Esophagus squamous epithelium (tissue), 4 donors: ENCODE data around the gene RNF175.

ENCODE experiments used
- POLR2A ChIP-seq, 4 donors: fragments of 450-650 bp; IDR thresholded peaks; one replicate each; pipeline ENCODE4 v1.6.1; 2017; ENCODE audit warnings: antibody characterized with exemption in 4 of 4, mild to moderate bottlenecking in 4 of 4, moderate library complexity in 3 of 4
- TF ChIP-seq, protein P1 (sequence below), 6 experiments: fragments of 450-650 bp in 4 of 6; fragments of 200-600 bp in 2 of 6; sonication (generic) in 2 of 6; IDR thresholded peaks; one replicate each; pipeline ENCODE4 v1.5.1; 2016 to 2019; ENCODE audit warnings: antibody characterized with exemption in 6 of 6, mild to moderate bottlenecking in 4 of 6, moderate library complexity in 4 of 6

DNA sequence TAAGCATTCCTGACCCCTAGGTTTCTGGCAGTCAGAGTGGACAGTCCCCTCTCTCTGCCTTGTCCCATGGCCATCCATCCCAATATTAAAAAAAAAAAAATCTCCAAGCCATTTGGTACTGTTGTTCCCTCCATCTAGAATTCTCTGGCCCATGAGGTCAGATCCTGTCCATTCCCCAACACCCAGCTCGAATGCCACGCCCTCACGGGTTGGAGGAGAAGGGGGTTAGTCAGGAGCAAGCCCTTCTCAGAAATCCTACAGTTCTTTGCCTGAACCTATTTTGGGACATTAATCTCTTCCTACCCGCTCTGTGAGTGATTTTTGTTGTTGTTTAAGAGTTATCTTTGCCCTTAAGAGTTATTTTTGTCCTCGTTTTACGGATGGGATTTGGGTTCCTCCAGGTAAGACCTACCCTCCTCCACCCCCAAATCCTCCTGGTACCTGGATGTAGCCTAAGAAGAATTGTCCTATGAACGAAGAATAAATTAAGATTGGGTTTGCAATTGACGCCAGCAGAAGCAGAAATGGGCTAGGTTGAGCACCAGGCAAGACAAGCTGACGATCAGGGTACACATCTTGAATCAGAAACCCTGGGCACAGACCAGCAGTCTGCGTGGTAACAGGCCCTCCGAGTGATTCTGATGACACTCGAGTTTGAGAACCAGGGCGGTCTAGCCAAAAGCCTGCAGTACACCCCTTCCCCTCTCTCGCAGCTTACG, 977 bp downstream of the RNF175 start:
- TF ChIP-seq, protein P1, sequence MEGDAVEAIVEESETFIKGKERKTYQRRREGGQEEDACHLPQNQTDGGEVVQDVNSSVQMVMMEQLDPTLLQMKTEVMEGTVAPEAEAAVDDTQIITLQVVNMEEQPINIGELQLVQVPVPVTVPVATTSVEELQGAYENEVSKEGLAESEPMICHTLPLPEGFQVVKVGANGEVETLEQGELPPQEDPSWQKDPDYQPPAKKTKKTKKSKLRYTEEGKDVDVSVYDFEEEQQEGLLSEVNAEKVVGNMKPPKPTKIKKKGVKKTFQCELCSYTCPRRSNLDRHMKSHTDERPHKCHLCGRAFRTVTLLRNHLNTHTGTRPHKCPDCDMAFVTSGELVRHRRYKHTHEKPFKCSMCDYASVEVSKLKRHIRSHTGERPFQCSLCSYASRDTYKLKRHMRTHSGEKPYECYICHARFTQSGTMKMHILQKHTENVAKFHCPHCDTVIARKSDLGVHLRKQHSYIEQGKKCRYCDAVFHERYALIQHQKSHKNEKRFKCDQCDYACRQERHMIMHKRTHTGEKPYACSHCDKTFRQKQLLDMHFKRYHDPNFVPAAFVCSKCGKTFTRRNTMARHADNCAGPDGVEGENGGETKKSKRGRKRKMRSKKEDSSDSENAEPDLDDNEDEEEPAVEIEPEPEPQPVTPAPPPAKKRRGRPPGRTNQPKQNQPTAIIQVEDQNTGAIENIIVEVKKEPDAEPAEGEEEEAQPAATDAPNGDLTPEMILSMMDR (IDR thresholded peaks at IDR 0.05), result no peak
- no peak for TF ChIP-seq POLR2A (IDR thresholded peaks at IDR 0.05)
